GM21529 (cell line): Measurements from ENCODE around the gene C13orf46.

Experiments used
- ATAC-seq: cut with Tn5 transposase; IDR thresholded peaks from one replicate; pipeline ENCODE4 v1.9.1; 2021; ENCODE audit not compliant: unreplicated experiment

Gene C13orf46

DNA sequence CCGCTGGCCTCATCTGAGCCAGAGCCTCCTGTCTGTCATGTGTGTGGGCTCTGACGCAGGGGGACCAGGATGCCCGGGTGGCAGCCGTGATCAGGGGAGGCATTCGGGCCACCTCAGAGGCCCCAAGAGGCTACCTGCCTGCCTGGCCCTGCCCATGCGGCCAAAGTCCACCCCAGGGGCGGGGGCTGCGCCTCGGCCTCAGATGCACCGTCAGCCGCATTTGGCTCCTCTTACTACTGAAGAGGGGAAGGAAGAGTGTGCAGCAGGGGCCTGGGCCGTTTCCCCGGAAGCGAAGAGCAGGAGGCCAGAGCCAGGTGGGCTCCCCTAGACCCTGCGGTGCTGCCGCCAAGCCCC, 34.0 kb downstream of the C13orf46 start:
- no peak for ATAC-seq

DNA sequence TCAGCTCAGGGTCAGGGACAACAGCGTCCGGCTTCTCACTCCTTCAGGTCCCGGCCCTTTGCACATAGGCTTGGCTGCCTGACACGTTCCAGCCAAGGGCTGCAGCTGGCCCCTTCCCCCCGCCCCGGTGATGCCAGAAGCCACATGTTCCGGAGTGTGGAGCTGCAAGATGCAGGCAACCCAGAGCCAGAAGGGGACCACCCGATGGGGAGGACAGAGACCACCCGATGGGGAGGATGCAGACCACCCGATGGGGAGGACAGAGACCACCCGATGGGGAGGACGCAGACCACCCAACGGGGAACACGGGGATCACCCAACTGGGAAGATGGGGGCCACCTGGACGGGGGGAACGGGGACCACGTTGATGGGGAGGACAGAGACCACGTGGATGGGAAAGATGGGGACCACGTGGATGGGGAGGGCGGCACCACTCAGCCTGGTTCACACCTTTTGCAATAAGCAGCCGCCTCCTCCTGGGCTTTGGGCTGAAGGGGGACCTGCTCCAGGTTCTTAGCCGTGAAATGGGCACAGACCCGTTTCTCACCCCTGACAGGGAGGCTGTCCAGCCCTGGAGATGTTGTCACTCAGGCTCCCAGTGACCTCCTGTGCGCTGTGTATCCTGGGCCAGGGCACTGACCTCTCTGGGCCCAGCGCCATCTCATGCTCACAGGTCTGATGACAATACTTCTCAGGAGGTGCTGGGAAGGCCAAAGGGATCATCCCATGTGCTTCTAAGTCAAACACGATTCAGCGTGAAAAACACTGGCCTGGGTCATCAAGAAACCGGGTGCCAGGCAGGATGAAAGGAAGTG, 34.5 kb downstream of the C13orf46 start:
- no peak for ATAC-seq

DNA sequence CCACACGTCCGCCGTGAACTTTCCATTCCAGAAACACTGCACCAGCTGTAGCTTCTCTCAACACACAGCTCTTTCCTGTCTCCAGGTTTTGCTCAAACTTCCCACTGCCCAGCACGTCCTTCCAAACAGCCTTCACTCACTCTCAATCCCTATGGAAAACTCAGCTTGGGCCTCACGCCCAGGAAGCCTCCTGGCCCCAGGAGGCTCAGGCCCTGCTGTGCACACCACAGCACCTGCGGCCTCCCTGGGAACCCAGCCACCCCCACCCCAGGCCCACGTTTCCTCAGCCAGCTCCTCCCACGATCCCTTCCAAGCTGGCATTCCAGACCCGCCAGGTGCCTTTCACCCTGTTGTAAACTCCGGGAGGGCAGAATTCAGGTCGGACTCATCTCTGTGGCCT, 35.2 kb downstream of the C13orf46 start:
- no peak for ATAC-seq

DNA sequence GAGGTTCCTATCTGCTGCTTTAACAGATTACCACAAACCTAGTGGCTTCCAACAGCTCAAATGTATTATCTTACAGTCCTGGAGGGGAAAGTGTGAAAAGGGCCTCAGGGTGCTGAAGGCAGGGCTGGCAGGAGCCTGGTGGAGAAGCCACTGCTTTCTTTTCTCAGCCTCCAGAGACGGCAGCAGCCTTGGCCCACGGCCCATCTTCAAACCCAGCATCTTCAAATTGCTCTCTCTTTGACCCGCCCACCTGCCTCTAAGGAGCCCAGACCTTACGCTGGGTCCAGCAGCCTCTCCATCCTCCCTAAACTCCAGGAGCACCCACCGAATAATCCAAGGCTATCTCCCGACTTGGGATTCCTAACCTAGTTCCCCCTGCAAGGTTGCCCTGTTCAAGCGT, 35.6 kb downstream of the C13orf46 start:
- no peak for ATAC-seq

DNA sequence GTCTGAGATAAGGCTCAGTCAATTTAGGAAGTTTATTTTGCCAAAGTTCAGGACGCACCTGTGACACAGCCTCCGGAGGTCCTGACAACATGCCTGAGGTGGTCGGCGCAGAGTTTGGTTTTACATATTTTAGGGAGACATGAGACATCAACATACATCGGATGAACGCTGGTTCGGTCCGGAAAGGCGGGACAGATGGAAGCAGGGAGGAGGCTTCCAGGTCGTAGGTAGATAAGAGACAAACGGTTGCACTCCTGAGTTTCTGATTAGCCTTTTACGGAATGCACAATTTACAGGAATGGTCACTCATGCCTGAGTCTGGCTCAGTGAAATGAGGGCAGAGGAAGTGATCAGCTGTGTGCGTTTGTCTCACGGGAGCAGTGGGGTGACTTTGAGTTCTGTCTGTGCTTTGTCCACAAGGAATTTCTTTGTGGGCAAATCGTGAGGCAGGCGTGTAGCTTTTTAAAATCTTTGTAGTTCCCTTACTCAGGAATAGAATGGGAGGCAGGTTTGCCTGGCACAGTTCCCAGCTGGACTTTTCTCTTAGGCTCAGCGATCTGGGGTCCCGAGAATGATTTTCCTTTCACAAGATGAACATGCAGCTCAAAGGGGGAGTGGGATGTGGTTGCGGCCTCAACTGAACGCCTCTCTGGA, 36.2 kb downstream of the C13orf46 start:
- ATAC-seq: no peak

DNA sequence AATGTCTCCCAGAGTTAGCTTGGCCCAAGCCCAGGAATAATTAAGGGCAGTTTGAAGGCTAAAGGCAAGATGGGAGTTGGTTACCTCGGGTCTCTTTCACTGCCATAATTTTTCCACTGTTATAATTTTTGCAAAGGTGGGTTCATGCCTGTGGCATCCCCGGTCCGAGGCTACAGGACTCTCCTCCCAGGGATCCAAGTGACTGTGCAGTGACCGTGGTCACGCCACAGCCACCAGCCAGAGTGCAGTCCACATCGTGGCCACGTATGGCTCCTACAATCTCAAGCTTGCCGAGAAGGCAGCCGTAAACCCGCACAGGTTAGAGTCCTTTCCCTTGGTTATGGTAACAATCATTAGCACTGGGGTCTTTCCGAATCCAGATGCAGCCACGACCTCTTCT, 36.8 kb downstream of the C13orf46 start:
- no peak for ATAC-seq

DNA sequence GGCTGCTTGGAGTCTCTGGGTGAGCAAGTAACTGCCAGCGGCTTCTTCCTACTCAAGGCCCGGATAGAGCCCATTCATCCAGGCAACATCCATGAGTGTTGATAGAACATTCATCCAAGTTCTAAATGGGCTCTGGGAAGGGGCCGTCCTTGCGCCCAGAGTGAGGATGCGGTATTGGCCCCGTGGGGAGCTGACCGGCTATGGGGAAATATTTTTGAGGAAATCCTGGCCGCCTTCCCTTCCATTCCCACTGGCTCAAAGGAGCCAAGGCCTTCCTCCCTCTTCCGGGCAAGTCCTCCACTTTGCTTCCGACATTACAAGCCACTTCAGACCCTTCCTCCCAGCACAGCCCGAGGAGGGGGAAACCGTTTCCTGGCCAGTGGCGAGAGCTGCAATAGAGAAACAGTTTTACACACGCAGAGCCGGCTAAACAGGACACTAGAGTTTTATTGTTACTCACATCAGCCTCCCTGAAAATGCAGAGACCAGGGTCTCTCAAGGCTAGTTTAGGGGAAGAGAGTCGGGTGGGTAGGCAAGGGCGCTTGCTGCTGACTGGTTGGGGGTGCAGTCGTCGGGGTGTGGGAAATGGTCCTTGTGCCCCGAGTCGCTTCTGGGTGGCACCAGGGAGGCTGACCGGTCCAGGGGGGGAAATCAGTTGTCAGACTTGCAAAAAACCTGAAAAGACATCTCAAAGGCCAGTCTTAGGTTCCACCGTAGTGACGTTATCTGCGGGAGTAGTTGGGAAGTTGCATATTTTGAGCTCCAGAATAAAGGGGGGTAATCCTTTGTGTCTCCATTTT, 37.5 kb downstream of the C13orf46 start:
- no peak for ATAC-seq

DNA sequence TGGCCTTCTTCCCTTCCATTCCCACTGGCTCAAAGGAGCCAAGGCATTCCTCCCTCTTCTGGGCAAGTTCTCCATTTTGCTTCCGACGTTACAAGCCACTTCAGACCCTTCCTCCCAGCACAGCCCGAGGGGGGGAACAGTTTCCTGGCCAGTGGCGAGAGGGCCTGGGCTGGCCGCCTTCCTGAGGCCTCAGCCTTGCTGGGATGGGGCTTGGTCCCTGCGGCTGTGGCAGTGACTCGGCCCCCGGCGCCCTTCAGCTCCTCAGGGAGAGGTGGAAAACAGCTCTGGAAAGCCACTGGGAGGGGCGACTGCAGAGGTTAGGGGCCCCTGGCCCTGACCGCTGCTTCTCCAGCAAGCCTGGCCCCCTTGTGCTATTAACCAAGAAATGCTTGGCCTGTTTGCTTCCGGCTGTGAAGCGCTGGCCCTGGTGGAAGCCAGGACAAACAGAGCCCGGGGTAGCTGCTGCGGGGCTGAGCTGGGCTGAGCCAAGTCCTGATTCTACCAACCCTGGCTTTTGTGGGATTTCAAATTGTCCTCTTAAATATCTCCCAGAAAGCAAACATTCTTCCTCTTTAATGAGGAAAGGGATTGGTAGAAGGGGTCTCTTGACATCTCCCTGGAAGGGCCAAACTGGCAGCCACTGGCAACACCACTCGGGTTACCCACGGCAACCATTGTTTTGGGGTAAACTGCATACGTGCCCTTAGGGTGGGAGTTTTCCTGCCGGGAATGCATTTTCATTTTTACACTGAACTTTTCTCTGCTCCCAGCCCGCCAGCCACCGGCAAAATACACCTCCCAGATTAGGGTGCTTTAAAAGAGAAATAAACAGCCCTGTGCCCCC, 38.7 kb downstream of the C13orf46 start:
- no peak for ATAC-seq

DNA sequence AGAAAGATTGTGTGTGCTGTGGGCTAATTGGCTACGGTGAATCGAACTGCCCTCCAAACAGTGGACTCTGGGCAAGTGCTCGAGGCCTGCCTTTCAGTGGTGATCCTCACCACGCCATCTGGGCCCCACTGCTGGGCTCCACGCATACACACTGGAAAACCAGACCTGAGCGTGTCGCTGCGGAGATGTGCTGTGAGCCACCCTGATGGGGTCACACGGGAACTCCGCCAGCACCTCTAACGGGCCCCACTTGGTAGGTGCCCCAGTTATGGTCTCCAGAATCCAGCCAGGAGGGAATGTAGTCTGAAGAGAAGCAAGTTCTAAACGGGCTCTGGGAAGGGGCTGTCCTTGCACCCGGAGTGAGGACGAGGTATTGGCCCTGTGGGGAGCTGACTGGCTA, 39.3 kb downstream of the C13orf46 start:
- ATAC-seq: no peak

DNA sequence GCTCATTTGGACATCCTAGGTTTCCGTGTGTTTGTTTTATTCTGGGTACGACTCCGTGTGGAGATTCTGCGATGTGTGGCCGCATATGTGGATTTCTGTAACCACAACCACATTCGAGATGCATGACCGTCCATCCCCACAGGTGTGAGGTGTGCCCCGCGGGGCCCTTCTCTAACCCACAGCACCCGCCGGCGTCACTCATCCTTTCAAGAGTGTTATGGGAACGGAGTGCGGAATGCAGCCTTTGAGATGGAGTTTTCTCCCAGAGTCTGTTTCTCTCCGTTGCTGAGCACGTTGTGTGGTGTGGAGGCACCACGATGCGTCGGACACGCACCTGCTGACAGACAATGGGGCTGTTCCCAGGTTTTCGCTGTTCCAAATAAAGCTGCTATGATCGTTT, 40.0 kb downstream of the C13orf46 start:
- no peak for ATAC-seq

DNA sequence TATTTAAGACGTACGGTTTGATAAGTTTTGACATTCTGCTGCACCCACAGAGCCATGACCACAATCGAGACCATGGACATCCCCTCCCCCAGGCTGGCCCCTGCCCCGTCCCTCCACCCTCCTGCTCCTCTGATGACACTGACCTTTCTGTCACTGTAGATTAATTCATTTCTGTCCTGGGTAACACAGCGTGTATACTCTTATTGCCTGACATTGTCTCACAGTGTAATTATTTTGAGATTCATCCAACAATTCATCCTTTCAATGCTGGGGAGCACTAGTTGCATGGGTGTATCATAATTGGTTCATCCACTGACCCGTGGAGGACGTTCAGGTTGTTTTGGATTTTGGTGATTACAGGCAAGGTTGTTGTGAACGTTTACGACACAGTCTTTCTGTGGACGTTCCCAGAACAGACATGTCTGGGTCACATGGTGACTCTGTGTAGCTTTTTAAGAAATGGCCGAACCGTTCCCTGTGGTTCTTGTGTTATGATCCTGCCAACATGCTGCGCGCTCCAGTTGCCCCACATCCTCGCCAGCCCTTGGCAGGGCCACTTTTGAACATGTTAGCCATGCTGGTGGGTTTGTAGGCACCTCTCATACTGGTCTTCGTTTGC, 41.9 kb downstream of the C13orf46 start:
- ATAC-seq: no peak

DNA sequence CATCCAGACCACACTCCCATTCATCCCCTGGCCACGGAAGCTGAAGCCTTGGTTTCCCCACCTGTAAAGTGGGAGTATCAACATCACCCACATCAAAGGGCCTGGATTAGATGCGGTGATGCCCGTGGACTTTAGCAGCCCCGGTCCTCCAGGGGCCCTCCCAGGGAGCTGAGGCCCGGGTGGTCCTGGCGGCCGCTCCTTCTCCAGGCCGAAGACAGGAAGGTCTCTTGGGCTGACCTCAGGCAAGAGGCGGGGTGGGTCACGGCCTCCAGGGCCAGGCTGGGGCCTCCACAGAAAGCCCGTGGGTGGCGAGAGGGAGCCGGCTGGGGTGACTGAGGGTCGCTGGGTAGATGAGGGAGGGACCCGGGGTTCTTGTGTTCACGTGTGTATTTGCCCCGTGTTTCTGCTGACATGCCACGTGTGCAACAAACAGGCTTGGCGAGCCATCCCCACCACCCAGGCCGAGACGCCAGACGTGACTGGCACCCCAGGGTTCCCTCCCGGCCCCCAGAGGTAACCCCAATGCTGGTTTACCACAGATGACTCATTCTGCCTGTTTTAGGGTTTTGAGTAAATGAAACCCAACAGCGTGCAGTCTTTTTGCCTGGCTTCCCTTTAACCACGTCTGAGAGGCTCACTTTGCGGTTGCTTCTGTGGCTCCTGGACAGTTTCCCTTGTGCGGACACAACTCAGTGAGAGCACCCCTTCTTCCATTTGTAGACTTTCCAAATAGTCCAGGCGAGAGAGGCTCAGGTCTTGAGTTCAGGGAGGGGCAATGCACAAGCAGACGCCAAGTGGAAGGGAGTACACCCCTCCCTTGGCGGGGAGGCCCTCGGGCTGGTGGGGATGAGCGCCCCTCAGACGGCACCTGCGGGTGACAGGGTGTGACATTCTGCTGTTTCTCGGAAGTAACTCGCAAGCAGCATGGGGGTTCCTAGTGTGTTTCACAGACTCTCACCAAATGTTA, 42.9 kb downstream of the C13orf46 start:
- ATAC-seq: peak; percentile 83

DNA sequence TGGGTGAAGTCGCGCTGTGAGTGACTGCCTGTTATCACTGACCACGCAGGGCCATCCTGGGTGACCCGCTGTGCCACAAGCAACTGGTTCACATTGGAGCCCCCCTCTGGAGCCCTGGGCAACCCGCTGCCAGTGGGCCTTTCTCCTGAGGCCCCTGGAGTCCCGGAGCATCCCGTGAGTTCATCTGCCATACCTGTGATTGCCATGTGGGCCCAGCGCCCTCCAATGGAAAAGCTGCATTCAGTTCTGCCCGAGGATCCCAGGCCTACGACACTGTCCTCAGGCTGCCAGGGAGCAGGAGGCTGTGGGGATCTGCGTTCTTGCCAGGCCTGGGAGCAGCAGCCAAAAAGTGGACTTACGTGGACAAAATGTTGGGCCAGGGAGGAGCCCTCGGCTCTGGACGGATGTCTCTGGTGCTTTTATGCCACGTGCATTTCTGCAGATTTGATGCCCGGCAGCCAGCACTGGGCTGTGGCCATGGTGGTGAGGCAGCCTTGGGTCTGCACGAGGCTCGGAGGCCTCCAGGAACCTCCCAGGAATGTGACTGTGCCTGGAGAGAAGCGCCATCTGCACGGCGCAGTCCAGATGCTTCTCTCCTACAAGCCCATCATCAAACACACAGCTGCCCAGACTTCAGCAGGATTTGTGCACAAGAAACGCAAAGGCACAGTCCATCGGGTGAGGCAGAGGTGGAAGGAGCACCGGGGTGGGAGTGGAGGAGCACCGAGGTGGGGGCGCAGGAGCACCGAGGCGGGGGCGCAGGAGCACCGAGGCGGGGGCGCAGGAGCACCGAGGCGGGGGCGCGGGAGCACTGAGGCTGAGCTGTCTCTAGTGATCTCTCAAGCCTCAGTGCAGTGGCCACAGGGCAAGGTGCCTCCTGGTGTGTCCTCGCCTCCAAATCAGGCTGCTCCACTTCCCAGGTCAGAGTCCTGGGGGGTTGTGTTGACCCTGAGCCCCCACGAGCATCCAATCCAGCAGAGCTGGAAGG, 44.0 kb downstream of the C13orf46 start:
- no peak for ATAC-seq

DNA sequence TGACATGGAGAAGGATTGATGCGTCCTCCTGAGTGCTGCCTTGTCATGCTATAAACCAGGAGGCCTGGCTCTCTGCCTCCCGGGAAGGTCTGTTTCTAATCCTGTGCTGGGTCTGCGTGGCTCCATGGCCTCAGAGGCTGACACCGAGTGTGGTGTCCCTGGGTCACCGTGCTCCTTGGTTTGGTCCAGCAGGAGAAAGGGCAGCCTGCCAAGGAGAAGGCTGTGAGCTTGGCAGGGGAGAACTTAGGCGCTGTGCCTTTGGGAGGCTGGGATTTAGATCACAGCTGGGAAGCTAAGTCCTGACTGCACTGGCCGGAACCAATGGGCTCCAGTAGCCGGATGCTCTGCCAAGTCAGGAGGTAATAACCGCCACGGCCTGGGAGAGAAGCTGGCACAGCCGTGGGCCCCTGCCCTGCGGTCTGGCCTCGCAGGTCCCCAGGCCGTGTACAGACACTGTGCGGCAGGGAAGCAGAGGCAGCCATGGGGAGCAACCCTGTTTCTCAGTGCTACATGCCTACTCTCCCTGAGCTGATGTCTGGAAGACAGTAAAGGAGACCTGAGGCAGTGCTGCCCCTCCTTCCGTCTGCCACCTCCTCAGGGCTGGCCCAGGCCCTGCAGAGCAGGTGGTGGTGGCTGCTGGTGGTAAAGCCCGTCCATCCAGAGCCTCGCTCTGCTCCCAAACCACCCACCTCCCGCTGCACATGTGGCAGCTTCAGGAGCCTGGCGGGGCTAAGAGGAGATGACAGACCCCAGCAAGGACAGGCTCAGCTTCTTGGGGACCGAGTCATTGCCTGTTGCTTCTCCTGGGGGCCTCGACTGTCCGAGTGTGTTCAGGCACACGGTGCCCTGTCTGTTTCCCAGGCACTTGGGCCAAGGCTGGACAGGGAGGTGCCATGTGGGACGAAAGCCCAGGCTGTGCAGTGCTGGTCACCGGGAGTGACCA, 44.9 kb downstream of the C13orf46 start:
- ATAC-seq: no peak

DNA sequence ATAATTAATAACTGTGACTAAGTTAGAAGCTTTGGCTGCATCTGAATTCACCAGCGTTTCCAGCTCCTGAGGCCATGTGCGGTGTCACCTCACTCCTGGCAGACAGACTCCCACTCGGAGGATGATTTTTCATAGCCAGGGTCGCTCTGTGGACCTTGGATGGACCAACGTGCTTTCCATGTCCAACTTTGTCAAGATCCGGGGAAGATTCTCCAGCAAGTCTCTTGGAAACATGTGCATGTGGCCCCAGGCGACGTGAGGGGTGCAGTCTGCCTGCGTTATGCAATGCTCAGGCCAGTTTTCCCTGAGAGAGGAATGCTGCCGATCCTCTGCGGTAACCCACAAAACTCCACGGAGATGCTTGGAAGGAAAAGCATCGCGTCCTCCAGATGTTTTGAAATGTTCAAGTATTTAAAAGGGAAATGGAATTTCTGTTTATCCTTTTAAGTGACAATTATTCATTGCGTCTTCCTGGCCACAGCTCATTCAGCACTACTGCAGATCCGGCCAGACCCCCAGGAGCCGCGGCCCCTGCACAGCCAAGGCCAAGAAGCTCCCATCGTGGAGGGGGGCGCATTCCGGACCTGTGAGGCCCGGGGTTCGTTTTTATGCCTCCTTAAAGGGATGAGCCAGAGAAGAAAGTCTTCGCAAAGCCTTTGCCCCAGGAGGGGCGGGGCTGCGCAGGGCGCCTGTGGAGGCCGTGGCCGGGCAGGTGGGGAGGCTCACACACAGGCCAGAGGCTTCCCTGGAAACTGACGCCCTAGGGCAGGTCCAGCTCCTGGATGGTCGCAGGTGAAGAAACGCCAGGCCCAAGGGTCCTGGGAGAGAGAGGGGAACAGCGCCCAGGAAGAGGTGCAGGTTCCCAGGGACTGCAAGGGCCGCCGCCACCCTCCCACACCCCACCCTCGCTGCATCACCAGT, 46.0 kb downstream of the C13orf46 start:
- ATAC-seq: no peak
